ENCODE measurements around the gene MYH10.

Gene MYH10

DNA sequence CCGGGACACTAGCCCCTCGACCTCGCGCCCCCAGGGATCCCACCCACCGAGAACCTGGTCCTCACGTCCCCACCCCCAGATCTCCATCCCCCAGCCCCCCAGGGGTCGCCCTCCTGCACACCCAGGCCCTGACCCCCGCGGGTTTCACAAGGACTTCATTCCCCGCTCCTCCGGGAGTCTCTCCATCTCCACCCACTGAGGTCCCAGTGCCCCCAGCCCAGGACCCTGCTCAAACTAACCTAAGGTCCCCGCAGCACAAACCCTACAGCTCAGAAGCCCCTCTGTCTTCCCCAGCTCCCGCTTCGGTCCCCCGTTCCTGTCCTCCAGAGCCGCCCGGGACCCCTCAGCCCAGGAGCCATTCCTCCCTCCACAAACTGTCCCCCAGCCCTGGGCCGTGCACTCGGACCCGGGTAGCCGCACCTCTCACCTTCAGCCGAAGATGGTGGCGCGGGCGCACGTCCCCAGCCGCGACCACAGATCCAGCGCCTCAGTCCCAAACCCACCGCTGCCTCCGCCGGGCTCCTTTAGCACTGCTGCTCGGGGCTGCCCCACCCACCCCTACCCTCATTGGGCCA is at the start of gene MYH10:
Gene MYH10, minus strand, starts transcription at position 499 of the 575 bp plus-strand sequence. CDS start 7,479 bp downstream, outside the sequence.
- in situ Hi-C loops (cut with MboI; ENCODE audit: low sequenced_read_pairs, unreplicated experiment), result no loop called here
- no peak for DNase-seq (ENCODE audit: low spot score)
- TF ChIP-seq, protein P1, sequence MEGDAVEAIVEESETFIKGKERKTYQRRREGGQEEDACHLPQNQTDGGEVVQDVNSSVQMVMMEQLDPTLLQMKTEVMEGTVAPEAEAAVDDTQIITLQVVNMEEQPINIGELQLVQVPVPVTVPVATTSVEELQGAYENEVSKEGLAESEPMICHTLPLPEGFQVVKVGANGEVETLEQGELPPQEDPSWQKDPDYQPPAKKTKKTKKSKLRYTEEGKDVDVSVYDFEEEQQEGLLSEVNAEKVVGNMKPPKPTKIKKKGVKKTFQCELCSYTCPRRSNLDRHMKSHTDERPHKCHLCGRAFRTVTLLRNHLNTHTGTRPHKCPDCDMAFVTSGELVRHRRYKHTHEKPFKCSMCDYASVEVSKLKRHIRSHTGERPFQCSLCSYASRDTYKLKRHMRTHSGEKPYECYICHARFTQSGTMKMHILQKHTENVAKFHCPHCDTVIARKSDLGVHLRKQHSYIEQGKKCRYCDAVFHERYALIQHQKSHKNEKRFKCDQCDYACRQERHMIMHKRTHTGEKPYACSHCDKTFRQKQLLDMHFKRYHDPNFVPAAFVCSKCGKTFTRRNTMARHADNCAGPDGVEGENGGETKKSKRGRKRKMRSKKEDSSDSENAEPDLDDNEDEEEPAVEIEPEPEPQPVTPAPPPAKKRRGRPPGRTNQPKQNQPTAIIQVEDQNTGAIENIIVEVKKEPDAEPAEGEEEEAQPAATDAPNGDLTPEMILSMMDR (IDR thresholded peaks at IDR 0.05; ENCODE audit: borderline replicate concordance, control extremely low read depth, extremely low read depth, insufficient read depth, missing control alignments), result no peak

DNA sequence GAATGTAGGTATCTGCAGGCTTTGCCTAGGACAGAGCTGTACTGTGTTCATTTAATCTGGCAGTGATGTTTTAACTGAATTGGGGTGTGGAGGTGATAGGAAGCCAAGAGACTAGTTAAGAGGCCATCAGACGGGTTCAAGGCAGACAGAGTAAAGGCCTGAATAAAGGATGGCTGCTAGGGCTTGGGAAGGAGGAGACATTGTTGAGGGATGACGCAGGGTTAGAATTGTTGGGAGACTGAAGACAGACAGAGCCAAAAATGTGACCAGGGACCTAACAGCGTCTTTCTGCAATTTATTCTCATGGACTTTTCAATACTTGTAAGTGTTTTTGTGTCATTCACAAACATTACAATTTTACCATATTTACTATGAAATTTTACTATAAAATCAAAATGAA is 48.6 kb upstream of the MYH10 start:
- peak; percentile 2 for DNase-seq (ENCODE audit: low spot score)
- TF ChIP-seq, protein P1 (IDR thresholded peaks at IDR 0.05; ENCODE audit: borderline replicate concordance, control extremely low read depth, extremely low read depth, insufficient read depth, missing control alignments), result no peak
- in situ Hi-C loops (cut with MboI; ENCODE audit: low sequenced_read_pairs, unreplicated experiment), result no loop called here

DNA sequence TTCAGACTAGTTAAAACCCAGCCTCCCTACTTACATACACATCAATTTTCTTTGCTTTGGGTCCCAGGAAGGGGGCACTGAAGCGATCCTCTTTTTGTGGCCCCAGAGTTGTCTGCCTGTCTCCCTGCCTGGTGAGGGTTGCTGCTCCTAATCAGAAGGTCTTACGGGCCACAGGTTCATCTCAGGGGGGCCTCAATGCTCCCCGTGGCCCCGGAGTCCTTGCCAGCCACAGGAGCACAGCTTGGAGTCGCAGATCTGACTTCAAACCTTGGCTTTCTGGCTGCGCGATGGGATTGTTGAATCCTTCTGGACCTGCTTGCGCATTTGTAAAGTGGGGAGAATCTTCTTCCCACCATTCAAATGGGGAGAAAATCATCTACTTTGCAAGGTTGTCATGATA is 44.8 kb upstream of the MYH10 start:
- no peak for DNase-seq (ENCODE audit: low spot score)
- TF ChIP-seq, protein P1 (IDR thresholded peaks at IDR 0.05; ENCODE audit: borderline replicate concordance, control extremely low read depth, extremely low read depth, insufficient read depth, missing control alignments), result no peak
- in situ Hi-C loops (cut with MboI; ENCODE audit: low sequenced_read_pairs, unreplicated experiment), result no loop called here

DNA sequence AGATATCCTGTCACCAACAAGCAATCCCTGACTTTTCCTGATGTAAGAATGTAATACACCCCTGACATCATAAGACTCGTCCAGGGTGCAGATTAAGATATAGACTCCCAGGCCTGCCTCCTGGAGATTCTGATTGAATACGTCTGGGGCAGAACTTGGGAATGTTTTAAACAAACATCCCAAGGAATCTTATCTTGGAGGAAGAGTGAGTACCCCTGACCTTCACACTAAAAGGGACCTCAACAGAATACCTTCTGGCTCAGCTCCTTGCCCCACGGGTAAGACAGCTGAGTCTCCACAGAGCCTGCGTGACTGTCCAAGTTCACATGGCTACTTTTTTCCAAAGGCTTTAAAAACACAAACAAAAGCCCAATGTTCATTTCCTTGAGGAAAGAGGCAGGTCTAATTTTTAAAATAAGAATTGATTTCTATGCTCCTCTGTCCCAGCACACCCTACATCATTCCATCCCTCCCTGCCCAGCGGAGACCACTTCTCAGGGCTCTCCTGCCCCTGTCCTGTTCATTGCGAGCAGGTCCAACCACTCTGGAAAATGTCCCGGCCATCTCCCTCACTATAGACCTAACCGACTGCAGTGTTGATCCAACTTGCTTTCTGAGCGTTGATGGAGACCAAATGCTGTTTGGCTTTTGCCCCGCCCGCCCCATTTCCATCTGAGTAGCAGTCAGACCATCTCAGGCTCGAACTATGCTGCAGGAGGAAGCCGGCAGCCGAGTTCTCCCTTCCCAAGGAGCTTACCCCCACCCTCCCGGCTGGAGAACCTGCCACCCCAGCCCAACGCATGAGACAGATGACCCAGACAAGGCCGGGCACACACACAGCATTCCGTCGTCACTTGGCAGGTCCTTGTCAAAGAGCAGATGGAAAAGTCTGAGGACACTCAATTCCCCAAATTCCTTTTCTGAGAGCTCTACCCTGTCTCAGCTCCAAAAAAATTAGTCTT is 44.1 kb upstream of the MYH10 start:
- no peak for DNase-seq (ENCODE audit: low spot score)
- in situ Hi-C loops (cut with MboI; ENCODE audit: low sequenced_read_pairs, unreplicated experiment), result no loop called here
- TF ChIP-seq, protein P1 (IDR thresholded peaks at IDR 0.05; ENCODE audit: borderline replicate concordance, control extremely low read depth, extremely low read depth, insufficient read depth, missing control alignments), result no peak

DNA sequence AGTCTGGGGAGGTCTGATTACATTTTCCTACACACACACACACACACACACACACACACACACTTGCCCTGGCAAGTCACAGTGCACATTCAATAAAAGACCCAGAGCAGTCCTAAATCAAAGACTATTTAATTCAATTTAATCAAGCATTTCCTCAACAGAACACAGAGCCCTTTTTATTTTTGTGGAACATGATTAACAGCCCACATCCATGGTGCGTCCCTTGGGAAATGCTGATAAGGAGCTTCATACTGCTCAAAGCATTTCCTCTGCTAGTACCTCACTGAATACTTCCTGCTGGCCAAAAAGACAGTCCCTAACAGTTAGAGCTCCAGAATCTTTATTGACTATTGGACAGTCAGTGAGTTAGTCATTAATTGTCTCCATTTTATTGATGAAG is 43.1 kb upstream of the MYH10 start:
- DNase-seq (ENCODE audit: low spot score), result no peak
- TF ChIP-seq, protein P1 (IDR thresholded peaks at IDR 0.05; ENCODE audit: borderline replicate concordance, control extremely low read depth, extremely low read depth, insufficient read depth, missing control alignments), result no peak
- in situ Hi-C loops (cut with MboI; ENCODE audit: low sequenced_read_pairs, unreplicated experiment), result no loop called here

DNA sequence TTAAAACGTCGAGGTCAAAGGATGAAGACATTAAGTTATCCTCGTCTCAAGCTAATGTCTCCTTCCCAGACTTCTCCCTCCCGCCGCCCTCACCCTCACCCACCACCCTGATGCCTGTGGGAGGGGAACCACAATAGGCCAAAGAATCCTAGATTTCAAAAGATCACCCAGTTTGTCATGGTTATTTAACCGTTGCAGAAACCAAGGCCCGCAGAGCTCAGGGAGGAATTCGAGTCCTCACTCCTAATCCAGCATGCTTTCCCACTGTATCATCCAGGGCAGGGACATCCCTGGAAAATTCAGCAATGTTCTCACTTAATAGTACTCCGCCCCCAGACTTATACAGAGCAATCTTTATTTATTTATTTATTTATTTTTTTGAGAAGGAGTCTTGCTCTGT is 41.8 kb upstream of the MYH10 start:
- no peak for DNase-seq (ENCODE audit: low spot score)
- TF ChIP-seq, protein P1 (IDR thresholded peaks at IDR 0.05; ENCODE audit: borderline replicate concordance, control extremely low read depth, extremely low read depth, insufficient read depth, missing control alignments), result no peak
- in situ Hi-C loops (cut with MboI; ENCODE audit: low sequenced_read_pairs, unreplicated experiment), result no loop called here

All from GM13976 (cell line).